Left renal pelvis (tissue), 4 donors: Measurements from ENCODE around the gene FXYD6. TPM values are rescaled to one million over a fixed set of nuclear protein-coding genes. Genes with fewer than 3 reads are reported as not detected.

Experiments
- DNase-seq, 4 donors: peaks; one replicate each; pipeline ENCODE4 v3.0.0-alpha.2; 2013; ENCODE audit warnings: low read depth in 4 of 4, low spot score in 3 of 4
- polyA plus RNA-seq, 4 donors: library from polyadenylated mRNA; unstranded; fragments of 120-200 nt; gene quantifications; one replicate each; pipeline ENCODE4 v1.2.1, GENCODE V29; 2013; ENCODE audit not compliant: insufficient read length in 4 of 4

FXYD6 gene
- polyA plus RNA-seq, 4 donors, result 99.6 to 132 (median 126) TPM

DNA sequence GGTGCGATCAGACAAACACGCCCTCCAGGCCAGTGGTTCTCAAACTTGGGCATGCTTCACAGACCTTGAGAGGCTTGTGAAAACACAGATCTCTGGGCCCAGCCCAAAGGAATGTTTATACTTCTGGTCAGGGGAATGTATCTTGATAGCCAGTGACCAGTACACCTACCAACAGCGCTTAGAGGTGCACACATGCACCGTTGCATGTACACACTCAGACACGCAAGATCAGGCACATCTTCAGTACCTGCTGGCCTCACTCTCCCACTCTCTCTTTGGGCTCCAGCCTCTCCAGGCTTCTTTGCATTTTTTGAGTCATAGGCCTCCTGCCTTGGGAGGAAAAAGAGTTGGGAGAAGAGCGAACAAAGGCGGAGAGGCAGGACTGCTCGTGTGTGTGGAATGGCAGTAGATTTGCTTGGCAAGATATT is 11.7 kb upstream of the FXYD6 start:
- no peak for DNase-seq

- no peak for DNase-seq
Measured at GRCh38 chr11:117887431-117888138, 11.1 kb upstream of the FXYD6 start.

- DNase-seq, result peak in 2 of 4 donors; percentile 67 to 74
Measured at GRCh38 chr11:117885777-117886176, 9.3 kb upstream of the FXYD6 start.

GRCh38 chr11:117884994-117885393 is 8.5 kb upstream of the FXYD6 start:
- DNase-seq, result no peak

DNA sequence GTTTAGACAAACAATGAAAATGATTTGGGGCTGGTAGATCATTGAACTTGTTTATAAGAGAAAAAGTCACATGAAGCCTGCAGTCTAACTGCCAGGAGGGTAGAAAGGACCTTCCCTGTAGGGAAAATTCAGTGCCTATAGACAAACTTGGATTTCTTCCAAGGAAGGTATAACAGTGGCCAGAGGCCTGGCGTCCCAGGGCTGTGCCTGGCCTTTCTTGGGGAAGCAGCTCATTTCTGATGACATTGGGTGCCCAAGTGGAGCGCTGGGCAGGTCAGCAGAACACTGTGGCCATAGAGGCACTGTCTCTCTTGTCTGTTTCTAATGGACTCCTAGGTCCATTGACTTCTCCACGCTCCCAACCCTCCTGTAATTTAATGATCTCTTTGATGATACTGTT is 6.6 kb upstream of the FXYD6 start:
- DNase-seq, result no peak

- DNase-seq, result no peak
Measured at GRCh38 chr11:117882311-117882905, 6.0 kb upstream of the FXYD6 start.

GRCh38 chr11:117881217-117881616 is 4.8 kb upstream of the FXYD6 start:
- no peak for DNase-seq

DNA sequence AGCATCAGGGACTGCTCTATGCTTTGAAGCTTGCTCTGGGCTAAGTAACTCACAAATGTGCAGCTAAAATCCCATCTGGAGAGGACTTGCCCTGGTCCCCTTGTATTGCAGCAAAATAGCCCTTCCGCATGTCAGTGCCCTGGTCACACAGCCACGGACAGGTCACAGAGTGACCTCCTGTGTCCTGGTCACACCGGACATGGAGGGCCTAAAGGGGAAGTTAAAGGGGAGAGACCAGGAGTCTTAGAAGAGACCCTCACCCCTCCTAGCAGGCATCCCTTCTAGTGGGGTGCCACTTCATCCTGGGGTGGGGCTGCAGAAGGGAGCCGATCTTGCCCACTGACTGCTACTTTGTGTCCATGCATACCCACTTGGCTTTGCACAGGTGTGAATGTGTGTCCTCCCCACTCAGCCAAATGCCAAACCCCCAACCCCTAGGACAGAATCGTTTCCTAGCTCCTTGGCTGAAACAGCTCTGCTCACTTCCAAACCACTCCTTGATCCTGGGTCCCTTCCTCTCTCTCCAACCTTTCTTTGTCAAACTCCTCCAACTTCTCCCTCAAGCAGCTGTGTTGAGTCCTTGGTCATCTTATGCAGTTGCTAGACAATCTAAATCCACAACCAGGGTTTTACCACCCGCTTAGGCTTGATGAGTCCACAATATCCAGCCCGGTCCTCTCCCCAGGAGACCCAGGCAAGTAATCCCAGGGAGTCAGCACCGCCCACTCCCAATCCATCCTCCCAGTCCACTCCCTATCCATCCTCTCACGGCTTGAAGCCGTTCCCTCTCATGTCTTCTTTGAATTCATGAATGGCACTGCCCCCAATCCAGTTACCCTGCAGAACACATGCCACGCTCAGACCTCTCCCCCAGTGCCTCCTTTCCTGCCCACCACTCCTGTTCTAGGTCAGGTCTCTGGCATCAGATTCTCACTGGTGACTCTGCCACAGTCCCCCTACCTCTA is 3.3 kb upstream of the FXYD6 start:
- DNase-seq, result no peak

DNA sequence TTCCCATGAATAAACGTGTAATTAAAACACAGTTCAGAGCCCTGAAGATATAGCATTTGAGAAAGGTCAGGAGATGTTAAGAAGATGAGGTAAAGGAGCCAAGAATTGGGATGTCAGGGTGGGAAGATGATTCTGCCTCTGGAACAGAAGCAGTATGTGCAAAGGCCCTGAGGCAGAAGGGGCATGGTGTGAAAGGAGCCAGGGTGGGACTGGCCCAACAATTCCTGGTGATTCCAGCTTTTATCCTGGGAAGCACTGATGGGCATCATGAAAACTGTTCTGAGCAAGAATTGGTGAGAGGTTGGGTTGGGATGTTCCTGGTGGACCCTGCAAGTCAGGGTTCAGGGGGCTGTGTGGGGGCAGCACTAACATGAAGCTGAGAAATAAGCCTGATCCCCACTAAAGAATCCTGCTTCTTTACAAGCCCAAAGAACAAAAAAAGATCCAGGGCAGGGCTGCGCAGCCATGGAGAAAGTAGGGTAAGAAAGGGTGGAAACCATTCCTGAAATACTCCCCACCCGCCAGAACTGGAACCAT is 2.5 kb upstream of the FXYD6 start:
- DNase-seq, result no peak

GRCh38 chr11:117878314-117878938 is 2.0 kb upstream of the FXYD6 start:
- no peak for DNase-seq

- no peak for DNase-seq
Measured at GRCh38 chr11:117877120-117877784, 794 bp upstream of the FXYD6 start.

- DNase-seq, result no peak
Measured at GRCh38 chr11:117876059-117876340, 458 bp downstream of the FXYD6 start.

GRCh38 chr11:117875382-117876058 is 938 bp downstream of the FXYD6 start:
- no peak for DNase-seq

DNA sequence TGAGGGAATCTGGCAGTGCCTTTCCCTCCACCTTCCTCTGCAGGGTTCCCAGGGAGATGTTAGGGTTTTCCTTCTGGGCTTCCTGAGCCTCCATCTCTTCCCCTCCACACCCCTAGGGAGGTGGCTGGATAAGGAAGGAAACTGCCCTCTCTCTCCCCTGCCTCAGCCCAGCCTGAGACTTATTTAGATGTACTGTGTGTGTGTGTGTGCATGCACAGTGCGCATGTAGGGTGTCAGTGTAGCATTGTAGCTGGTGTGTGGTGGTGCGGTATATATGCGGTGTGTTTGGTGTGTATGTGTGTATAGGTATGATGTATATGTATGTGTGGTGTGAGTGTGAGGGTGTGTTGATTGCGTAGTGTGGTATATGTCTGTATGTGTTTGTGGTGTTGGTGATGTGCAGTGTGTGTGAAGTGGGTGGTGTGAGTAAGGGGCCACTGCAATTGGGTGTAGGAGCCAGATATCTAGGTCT is 1.5 kb downstream of the FXYD6 start:
- no peak for DNase-seq

DNA sequence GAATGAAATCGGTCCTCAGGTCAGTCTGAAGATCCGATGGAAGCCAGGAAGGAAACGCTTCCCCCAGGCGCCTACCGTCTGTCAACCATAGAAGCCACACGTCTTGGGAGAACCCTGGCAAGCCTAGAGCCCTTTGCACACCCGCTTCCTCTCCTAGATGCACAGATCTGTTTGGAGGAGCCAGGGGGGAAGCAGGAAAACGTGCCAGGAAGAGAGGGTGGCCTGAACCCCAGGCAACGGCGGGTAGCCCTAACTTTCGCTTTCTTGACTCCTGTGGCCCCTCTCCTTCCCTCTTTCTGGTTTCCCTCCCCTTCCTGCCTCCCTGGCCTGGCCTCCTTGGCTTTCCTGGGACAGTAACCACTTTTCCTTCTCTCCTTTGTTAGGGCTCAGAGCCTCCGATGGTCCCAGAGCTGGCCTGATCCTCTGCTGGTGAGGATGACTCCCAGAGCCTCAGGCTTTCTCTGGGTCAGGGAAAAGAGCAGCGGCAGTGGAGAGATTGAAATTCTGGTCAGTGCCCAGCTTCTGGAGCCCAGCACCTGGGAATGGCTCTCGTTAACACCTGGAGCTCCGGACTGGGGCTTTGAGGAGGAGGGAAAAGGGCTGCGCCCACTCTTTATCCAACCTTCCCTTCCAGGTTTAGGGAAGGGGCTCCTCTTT is 2.1 kb downstream of the FXYD6 start:
- DNase-seq, result no peak

GRCh38 chr11:117873828-117874125 is 2.7 kb downstream of the FXYD6 start:
- no peak for DNase-seq

DNA sequence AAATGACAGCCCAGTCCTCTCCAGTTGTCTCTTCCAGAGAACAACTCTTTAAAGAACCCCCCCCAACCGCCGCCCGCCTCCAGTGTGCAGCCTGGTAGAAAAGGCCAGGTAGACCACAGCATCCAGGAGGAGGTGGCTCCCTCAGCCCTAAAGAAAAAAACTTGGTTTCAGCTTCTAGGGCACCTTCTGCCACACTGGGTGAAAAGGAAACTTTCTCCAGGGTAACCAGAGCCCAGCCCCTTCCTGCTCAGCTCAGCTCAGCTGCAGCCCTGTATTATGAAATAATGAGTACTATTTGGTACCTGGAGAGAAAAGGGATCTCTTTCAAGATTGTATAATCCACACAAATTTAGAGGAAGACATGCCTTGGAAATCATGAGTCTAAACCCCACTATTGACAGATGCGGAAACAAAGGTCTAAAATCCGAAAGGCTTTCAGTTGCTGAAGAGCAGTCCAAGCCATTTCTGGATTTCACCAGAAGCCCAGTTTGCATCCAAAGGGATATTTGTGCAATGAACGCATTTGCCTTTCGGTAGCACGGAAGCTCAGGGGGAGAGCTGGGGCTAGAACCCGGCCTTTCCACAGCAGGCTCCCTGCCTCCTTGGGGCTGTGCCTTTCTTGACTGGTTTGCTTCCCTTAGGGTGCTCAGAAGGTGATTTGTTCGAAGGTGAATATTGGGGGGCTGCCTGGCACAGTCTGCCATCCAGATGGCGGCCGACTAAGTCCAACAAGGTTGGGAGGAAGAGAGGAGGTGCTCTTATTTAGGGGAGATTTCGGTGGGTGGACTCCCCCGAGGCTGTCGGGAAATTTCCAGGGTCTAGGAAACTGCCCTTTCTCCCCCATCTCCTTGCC is 3.3 kb downstream of the FXYD6 start:
- DNase-seq, result no peak

GRCh38 chr11:117872420-117872961 is 4.0 kb downstream of the FXYD6 start:
- DNase-seq, result no peak
